ENCODE measurements around the gene ETF1. TPM values are rescaled to one million over a fixed set of nuclear protein-coding genes. Genes with fewer than 3 reads are reported as not detected.

Gene ETF1
- total and polyA plus RNA-seq, 9 of the 15 experiments (the other 6 are each of a cell fraction or from before 2014, with no cell fraction given) = 53.7 to 209 (median 164) TPM

GRCh38 chr5:138464008-138464387 is 79.0 kb downstream of the ETF1 start (continued):
- TF ChIP-seq ZNF407 (IDR thresholded peaks at IDR 0.05; ENCODE audit: low read depth) (no peak), ZC3H4 (CRISPR knock-in tag; IDR thresholded peaks at IDR 0.05; ENCODE audit: borderline replicate concordance) (no peak; the same call in 1 of the 2 replicates), ZBTB8A (IDR thresholded peaks at IDR 0.05; ENCODE audit: partially characterized antibody) (no peak), MLX (CRISPR knock-in tag; conservative IDR thresholded peaks at IDR 0.05) (no peak), PRDM10 (IDR thresholded peaks at IDR 0.05; ENCODE audit: partially characterized antibody) (no peak), PBX2 (CRISPR knock-in tag; IDR thresholded peaks at IDR 0.05; ENCODE audit: low read depth) (no peak), PBX2 (tag; conservative IDR thresholded peaks at IDR 0.05; ENCODE audit: low read depth) (no peak), SNAPC5 (CRISPR knock-in tag; IDR thresholded peaks at IDR 0.05) (no peak), HMG20B (CRISPR knock-in tag; IDR thresholded peaks at IDR 0.05) (no peak), ZNF133 (CRISPR knock-in tag; IDR thresholded peaks at IDR 0.05) (no peak), HDGF (IDR thresholded peaks at IDR 0.05) (no peak)
